Sigmoid colon (tissue), 7 donors: ENCODE results near the gene PUM1. TPM values are rescaled to one million over a fixed set of nuclear protein-coding genes. Genes with fewer than 3 reads are reported as not detected.

Source experiments
- DNase-seq: peaks from one replicate; pipeline ENCODE4 v3.0.0-alpha.2; 2019
- H3K27ac ChIP-seq, 4 donors: fragments of 200-600 bp; sonication (generic); one replicate each; pipeline ENCODE4 v1.5.1; 2016 to 2019; ENCODE audit warnings: mild to moderate bottlenecking in 1 of 4
- H3K27me3 ChIP-seq, 3 donors: fragments of 200-600 bp; sonication (generic); one replicate each; pipeline ENCODE4 v1.5.1; 2019; ENCODE audit warnings: mild to moderate bottlenecking in 1 of 3
- H3K36me3 ChIP-seq, 4 donors: fragments of 200-600 bp; sonication (generic); one replicate each; pipeline ENCODE4 v1.5.1; 2016 to 2019
- H3K4me1 ChIP-seq, 4 donors: fragments of 200-600 bp; sonication (generic); one replicate each; pipeline ENCODE4 v1.5.1; 2017 to 2019
- H3K4me3 ChIP-seq, 4 donors: fragments of 200-600 bp; sonication (generic); one replicate each; pipeline ENCODE4 v1.5.1; 2017 to 2019; ENCODE audit warnings: mild to moderate bottlenecking in 2 of 4, moderate library complexity in 1 of 4
- H3K9me3 ChIP-seq, 4 donors: fragments of 200-600 bp in 3 of 4; sonication (generic) in 3 of 4; one replicate each; pipeline versions ENCODE4 v1.5.1 to v1.6.1; 2013 to 2019
- EP300 ChIP-seq, 4 donors: sonication (generic); formaldehyde crosslinking; IDR thresholded peaks; one replicate each; pipeline ENCODE4 v1.6.1; 2017; ENCODE audit warnings: antibody characterized with exemption in 4 of 4
- POLR2A ChIP-seq, 2 donors: fragments of 450-650 bp; IDR thresholded peaks; one replicate each; pipeline ENCODE4 v1.6.1; 2016; ENCODE audit warnings: antibody characterized with exemption in 2 of 2, mild to moderate bottlenecking in 2 of 2, moderate library complexity in 2 of 2
- POLR2AphosphoS5 ChIP-seq, 4 donors: sonication (generic); formaldehyde crosslinking; IDR thresholded peaks; one replicate each; pipeline ENCODE4 v1.6.1; 2017; ENCODE audit warnings: antibody characterized with exemption in 4 of 4
- WGBS, 2 donors: extraction: QIAGEN DNeasy Blood & Tissue Kit; methylation state at CpG; one replicate each; pipeline ENCODE4 v1.1.7; 2013; 5-methylcytosine and 5-hydroxymethylcytosine counted together
- intact Hi-C: fragments of 100-400 bp; cut with DNase I; formaldehyde crosslinking; loops from one replicate; pipeline ENCODE4 v1.15.1; 2023
- polyA plus RNA-seq, 3 donors: library from polyadenylated mRNA; stranded (reverse); fragments of 200-250 nt; gene quantifications; one replicate each; pipeline ENCODE4 v1.2.3, GENCODE V29; 2013
- total RNA-seq, 4 donors: library from RNA; depleted of rRNA; stranded (reverse); fragments of >200 nt; gene quantifications; one replicate each; pipeline ENCODE4 v1.1.0, GENCODE V29; 2016
- TF ChIP-seq, protein P1 (sequence below), 4 experiments: fragments of 450-650 bp in 3 of 4; fragments of 200-600 bp in 1 of 4; IDR thresholded peaks; one replicate each; pipeline ENCODE4 v1.5.1; 2016 to 2019; ENCODE audit warnings: antibody characterized with exemption in 4 of 4, mild to moderate bottlenecking in 3 of 4, moderate library complexity in 2 of 4
- donor health status: healthy with polysubstance abuse.
- donor health status: Bipolar disorder and iron deficiency.
- donor health status: healthy.

PUM1 gene
- total and polyA plus RNA-seq, 7 donors, result 16.9 to 89.5 (median 66.4) TPM

DNA sequence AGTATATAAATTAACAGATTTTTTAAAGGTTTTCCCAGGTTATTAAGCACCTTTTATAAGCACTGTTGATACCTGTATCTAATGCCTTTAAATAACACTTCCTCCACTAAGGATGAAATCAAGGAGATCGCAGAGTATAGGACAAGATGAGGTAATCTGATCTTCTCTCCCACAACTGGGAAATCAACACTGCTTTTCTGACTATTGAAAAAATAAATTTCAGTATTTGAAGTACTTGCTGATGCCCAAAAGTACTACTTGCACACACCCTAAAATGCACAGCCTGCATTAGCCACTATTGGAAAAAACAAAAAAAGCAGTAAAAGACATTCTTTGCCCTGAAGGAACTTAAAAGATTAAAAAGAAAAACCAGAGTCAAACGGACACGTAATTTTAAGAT is 48.6 kb downstream of the PUM1 start:
- Histone ChIP-seq H3K4me3 (no peak overlapping the region), H3K36me3 (no peaks in the 10 kb centered on the region), H3K27me3 (no peaks in the 10 kb centered on the region), H3K27ac (no peak overlapping the region), H3K9me3 (no peaks in the 10 kb centered on the region), H3K4me1 (peaks cover 0 to 72% (median 61%) of the 10 kb centered on the region in 4 donors)
- intact Hi-C loops, result no loop called here
- 51 to 65% methylated on average over 3 of the region's 3 CpGs for WGBS, 2 donors
- TF ChIP-seq POLR2AphosphoS5 (IDR thresholded peaks at IDR 0.05) (no peak), EP300 (IDR thresholded peaks at IDR 0.05) (no peak), POLR2A (IDR thresholded peaks at IDR 0.05) (no peak)
- TF ChIP-seq, protein P1, sequence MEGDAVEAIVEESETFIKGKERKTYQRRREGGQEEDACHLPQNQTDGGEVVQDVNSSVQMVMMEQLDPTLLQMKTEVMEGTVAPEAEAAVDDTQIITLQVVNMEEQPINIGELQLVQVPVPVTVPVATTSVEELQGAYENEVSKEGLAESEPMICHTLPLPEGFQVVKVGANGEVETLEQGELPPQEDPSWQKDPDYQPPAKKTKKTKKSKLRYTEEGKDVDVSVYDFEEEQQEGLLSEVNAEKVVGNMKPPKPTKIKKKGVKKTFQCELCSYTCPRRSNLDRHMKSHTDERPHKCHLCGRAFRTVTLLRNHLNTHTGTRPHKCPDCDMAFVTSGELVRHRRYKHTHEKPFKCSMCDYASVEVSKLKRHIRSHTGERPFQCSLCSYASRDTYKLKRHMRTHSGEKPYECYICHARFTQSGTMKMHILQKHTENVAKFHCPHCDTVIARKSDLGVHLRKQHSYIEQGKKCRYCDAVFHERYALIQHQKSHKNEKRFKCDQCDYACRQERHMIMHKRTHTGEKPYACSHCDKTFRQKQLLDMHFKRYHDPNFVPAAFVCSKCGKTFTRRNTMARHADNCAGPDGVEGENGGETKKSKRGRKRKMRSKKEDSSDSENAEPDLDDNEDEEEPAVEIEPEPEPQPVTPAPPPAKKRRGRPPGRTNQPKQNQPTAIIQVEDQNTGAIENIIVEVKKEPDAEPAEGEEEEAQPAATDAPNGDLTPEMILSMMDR (IDR thresholded peaks at IDR 0.05), result no peak
- DNase-seq, result no peak

DNA sequence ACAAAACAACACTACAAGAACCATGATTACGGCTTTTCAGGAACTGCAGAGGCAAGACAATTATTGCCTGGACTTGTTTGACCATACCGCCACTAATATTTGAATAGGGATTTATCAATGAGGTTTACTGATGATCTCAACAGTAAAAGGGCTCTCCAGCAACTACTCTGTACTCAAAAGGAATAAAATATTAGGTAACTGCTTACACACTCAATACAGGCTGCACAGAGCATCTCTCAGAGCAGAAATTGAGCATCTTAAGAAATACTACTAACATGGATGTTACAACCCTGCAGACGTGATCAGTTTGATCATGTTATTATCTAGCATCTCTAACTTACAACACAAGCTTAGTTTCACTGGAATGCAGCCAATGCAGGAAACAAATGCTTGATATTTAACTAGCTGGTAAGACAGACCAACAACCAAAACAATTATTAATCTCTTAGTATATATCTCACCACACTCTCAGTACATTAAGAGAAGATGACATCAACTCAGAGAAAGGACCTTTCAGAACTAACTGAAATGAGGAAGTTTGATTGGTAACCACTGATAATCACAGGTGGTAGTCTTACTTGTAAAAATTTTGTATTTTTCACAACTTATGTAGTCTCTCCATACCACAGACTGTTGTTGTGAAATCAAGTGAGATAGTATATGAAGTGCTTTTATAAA is 52.2 kb downstream of the PUM1 start:
- H3K27ac ChIP-seq, result no peak overlapping the region
- no peak overlapping the region for H3K4me3 ChIP-seq
- no peaks in the 10 kb centered on the region for H3K36me3 ChIP-seq
- intact Hi-C loops, result no loop called here
- no peaks in the 10 kb centered on the region for H3K27me3 ChIP-seq
- DNase-seq, result no peak
- no peak for TF ChIP-seq EP300 (IDR thresholded peaks at IDR 0.05)
- no peak for TF ChIP-seq POLR2AphosphoS5 (IDR thresholded peaks at IDR 0.05)
- TF ChIP-seq POLR2A (IDR thresholded peaks at IDR 0.05), result no peak
- TF ChIP-seq, protein P1 (IDR thresholded peaks at IDR 0.05), result no peak
- H3K9me3 ChIP-seq, result no peaks in the 10 kb centered on the region
- WGBS, 2 donors, result 48 to 69% methylated on average over 3 of the region's 3 CpGs
- peaks cover 0 to 75% (median 57%) of the 10 kb centered on the region in 4 donors for H3K4me1 ChIP-seq

DNA sequence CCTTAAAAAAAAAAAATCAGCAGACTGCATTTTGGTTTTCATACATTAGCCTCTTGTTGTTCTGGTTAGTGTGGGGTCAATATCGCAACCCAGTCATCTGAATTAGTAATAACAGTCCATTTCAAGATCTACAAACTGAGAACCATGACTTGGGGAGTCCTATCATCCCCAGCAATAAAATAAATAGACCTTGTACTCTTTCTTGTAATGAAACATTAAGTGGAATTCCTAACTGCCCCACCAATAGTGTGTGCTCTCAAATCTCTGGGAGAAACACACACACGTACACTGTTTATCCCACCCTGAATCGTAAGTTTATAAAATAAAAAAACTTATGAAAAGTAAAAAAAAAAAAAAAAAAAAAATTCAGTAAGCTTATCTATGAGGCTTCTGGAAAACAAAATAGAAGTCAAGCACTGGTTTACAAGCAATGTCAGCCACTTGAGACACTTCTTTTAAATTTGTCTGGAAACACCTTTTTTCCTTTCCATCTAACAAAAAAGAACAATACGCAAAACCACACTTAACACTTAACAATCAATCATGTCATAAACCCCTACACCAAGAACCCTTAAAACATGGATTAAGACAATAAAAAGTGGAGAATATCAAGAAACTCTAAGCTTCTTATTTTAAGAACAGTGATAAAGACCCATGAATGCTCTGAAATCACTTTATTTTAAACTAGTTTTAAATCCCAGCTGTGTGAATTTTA is 53.1 kb downstream of the PUM1 start:
- intact Hi-C loops, result no loop called here
- H3K36me3 ChIP-seq, result no peaks in the 10 kb centered on the region
- no peak overlapping the region for H3K4me3 ChIP-seq
- 64 to 81% methylated on average over 4 of the region's 4 CpGs for WGBS, 2 donors
- no peaks in the 10 kb centered on the region for H3K27me3 ChIP-seq
- H3K27ac ChIP-seq, result no peak overlapping the region
- TF ChIP-seq EP300 (IDR thresholded peaks at IDR 0.05), result no peak
- no peak for TF ChIP-seq POLR2A (IDR thresholded peaks at IDR 0.05)
- TF ChIP-seq, protein P1 (IDR thresholded peaks at IDR 0.05), result no peak
- no peak for TF ChIP-seq POLR2AphosphoS5 (IDR thresholded peaks at IDR 0.05)
- peaks cover 0 to 79% (median 61%) of the 10 kb centered on the region in 4 donors for H3K4me1 ChIP-seq
- H3K9me3 ChIP-seq, result no peaks in the 10 kb centered on the region
- no peak for DNase-seq

DNA sequence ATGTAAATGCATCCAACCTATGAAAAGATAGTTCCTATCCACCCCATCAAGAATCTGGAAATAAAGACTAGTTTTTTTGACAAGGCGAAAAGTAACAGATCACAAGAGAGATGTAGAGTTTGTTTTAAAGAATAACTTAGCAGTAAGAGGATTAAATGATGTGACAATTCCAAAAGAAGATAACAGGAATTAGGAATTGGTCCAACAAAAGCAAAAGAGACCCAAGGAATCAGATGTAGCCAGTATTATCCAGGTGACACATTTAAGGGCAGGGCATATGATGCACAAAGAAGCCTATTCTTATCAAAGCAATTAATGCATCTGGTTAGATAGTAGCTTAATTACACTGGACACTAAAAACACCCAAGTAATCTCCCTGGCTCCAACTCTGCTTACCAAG is 53.8 kb downstream of the PUM1 start:
- Histone ChIP-seq H3K4me3 (no peak overlapping the region), H3K27me3 (no peaks in the 10 kb centered on the region), H3K9me3 (no peaks in the 10 kb centered on the region), H3K4me1 (peaks cover 0 to 79% (median 65%) of the 10 kb centered on the region in 4 donors), H3K36me3 (no peaks in the 10 kb centered on the region), H3K27ac (no peak overlapping the region)
- TF ChIP-seq EP300 (IDR thresholded peaks at IDR 0.05), result no peak
- TF ChIP-seq, protein P1 (IDR thresholded peaks at IDR 0.05), result no peak
- no peak for TF ChIP-seq POLR2AphosphoS5 (IDR thresholded peaks at IDR 0.05)
- TF ChIP-seq POLR2A (IDR thresholded peaks at IDR 0.05), result no peak
- intact Hi-C loops, result no loop called here
- no peak for DNase-seq
- WGBS, 2 donors, result 97 to 100% methylated on average over 1 of the region's 1 CpG
